HCT116 (cell line): Measurements from ENCODE around the gene ZNF436. TPM values are rescaled to one million over a fixed set of nuclear protein-coding genes. Genes with fewer than 3 reads are reported as not detected.

ENCODE experiments used
- ATAC-seq: fragments of 200-7000 bp; cut with Tn5 transposase; 2 replicates; pipeline ENCODE4 v1.9.1; 2020; ENCODE audit warnings: mild to moderate bottlenecking, moderate library complexity
- BruUV-seq: library from RNA; stranded (reverse); fragments of 400-500 nt; replicated peaks from 2 replicates; lab custom pipeline; 2021; lab: Mats Ljungman, UMichigan
- CTCF ChIA-PET: fragments of 300-600 bp; sonication (Branson Sonifier 250); formaldehyde crosslinking; loops from one replicate; lab custom pipeline; 2021; ENCODE audit warnings: antibody characterized with exemption; lab: Charles Lee
- POLR2A ChIA-PET: fragments of 300-600, 350-600 bp; sonication (Branson Sonifier 250); formaldehyde crosslinking; loops from one replicate; lab custom pipeline; 2021; ENCODE audit warnings: antibody characterized with exemption; lab: Charles Lee
- RAD21 ChIA-PET, 2 experiments: fragments of 300-600 bp; sonication (Branson Sonifier 250); formaldehyde crosslinking; loops; one replicate each; lab custom pipeline; 2023; ENCODE audit warnings: low total read pairs in 2 of 2; ENCODE audit not compliant: uncharacterized antibody in 2 of 2, unreplicated experiment in 2 of 2, low non-redundant PET in 1 of 2; lab: Charles Lee
- DNase-seq: peaks from one replicate; pipeline ENCODE4 v3.0.0-alpha.2; 2010; ENCODE audit warnings: low read depth, low spot score
- H2AFZ ChIP-seq: fragments of 200-600 bp; shearing (Covaris generic), sonication (generic); 2 replicates; pipeline ENCODE4 v1.6.1; 2017; ENCODE audit warnings: low read depth, mixed run types, mixed read lengths, antibody characterized with exemption, low read length; ENCODE audit not compliant: poor library complexity, severe bottlenecking
- H3K27ac ChIP-seq: 2 replicates; pipeline ENCODE4 v1.5.1; 2012; ENCODE audit warnings: low read depth, low read length
- H3K27me3 ChIP-seq: fragments of 200-600 bp; sonication (generic); 2 replicates; pipeline ENCODE4 v1.6.1; 2016; ENCODE audit warnings: mixed run types, low read length, mixed read lengths; ENCODE audit not compliant: insufficient read depth
- H3K36me3 ChIP-seq, 2 experiments: fragments of 200-500 bp in 1 of 2; fragments of 200-600 bp in 1 of 2; sonication (Bioruptor generic) in 1 of 2; sonication (generic) in 1 of 2; 2 replicates each; pipeline versions ENCODE4 v1.5.1 to v1.6.1; 2014 to 2016; ENCODE audit warnings: low read length in 2 of 2, inconsistent platforms in 1 of 2, mixed read lengths in 1 of 2, mixed run types in 1 of 2; ENCODE audit not compliant: insufficient read depth in 2 of 2, control insufficient read depth in 1 of 2
- H3K4me1 ChIP-seq, 2 experiments: fragments of 200-600 bp in 1 of 2; sonication (generic) in 1 of 2; 2 replicates each; pipeline versions ENCODE4 v1.5.1 to v1.6.1; 2012 to 2017; ENCODE audit warnings: low read length in 2 of 2, inconsistent platforms in 1 of 2, mild to moderate bottlenecking in 1 of 2, mixed read lengths in 1 of 2, mixed run types in 1 of 2, moderate library complexity in 1 of 2; ENCODE audit not compliant: insufficient read depth in 2 of 2, control insufficient read depth in 1 of 2
- H3K4me2 ChIP-seq: fragments of 200-600 bp; sonication (generic); 2 replicates; pipeline ENCODE4 v1.6.1; 2017; ENCODE audit warnings: mixed run types, low read length, mixed read lengths
- H3K4me3 ChIP-seq, 2 experiments: fragments of 200-600 bp in 1 of 2; sonication (generic) in 1 of 2; replicated peaks in 1 of 2; 2 replicates each; pipeline ENCODE4 v1.5.1; 2011 to 2016; ENCODE audit warnings: low read length in 2 of 2, control low read depth in 1 of 2, low read depth in 1 of 2, mild to moderate bottlenecking in 1 of 2, mixed read lengths in 1 of 2, mixed run types in 1 of 2
- H3K79me2 ChIP-seq: fragments of 200-600 bp; sonication (generic); 2 replicates; pipeline ENCODE4 v1.6.1; 2017; ENCODE audit warnings: mild to moderate bottlenecking, mixed run types, low read length, moderate library complexity, mixed read lengths; ENCODE audit not compliant: insufficient read depth
- H3K9ac ChIP-seq: fragments of 200-600 bp; sonication (generic); 2 replicates; pipeline ENCODE4 v1.6.1; 2016; ENCODE audit warnings: low read length, mixed read lengths
- H3K9me2 ChIP-seq: fragments of 200-600 bp; sonication (generic), shearing (Covaris generic); 2 replicates; pipeline ENCODE4 v1.6.1; 2017; ENCODE audit warnings: mixed run types, mild to moderate bottlenecking, moderate library complexity; ENCODE audit not compliant: insufficient read depth
- H3K9me3 ChIP-seq, 2 experiments: fragments of 200-500 bp in 1 of 2; fragments of 200-600 bp in 1 of 2; sonication (Bioruptor generic) in 1 of 2; sonication (generic) in 1 of 2; 2 replicates each; pipeline ENCODE4 v1.6.1; 2014 to 2017; ENCODE audit warnings: low read length in 2 of 2, mixed read lengths in 2 of 2, inconsistent platforms in 1 of 2, low read depth in 1 of 2, mild to moderate bottlenecking in 1 of 2, mixed run types in 1 of 2, moderate library complexity in 1 of 2; ENCODE audit not compliant: control insufficient read depth in 1 of 2, insufficient read depth in 1 of 2
- H4K20me1 ChIP-seq: fragments of 200-600 bp; sonication (generic), shearing (Covaris generic); 2 replicates; pipeline ENCODE4 v1.6.1; 2017; ENCODE audit warnings: mixed run types, mild to moderate bottlenecking, moderate library complexity; ENCODE audit not compliant: insufficient read depth
- CBX3 ChIP-seq: IDR thresholded peaks from 2 replicates; pipeline ENCODE4 v1.6.1; 2012; ENCODE audit warnings: low read depth
- EGR1 ChIP-seq: IDR thresholded peaks from 2 replicates; pipeline ENCODE4 v1.6.1; 2012; ENCODE audit warnings: low read depth
- ELF1 ChIP-seq: IDR thresholded peaks from 2 replicates; pipeline ENCODE4 v1.6.1; 2012; ENCODE audit warnings: low read depth, borderline replicate concordance
- EZH2 ChIP-seq: fragments of 200-600 bp; sonication (generic); IDR thresholded peaks from 2 replicates; pipeline ENCODE4 v1.6.1; 2017; ENCODE audit warnings: antibody characterized with exemption, mixed run types
- EZH2phosphoT487 ChIP-seq: fragments of 200-600 bp; IDR thresholded peaks from 2 replicates; pipeline ENCODE4 v1.6.1; 2018; ENCODE audit warnings: antibody characterized with exemption, borderline replicate concordance
- POLR2A ChIP-seq: IDR thresholded peaks from 2 replicates; pipeline ENCODE4 v1.7.0; 2011; ENCODE audit warnings: borderline replicate concordance; ENCODE audit not compliant: insufficient read depth, insufficient read length; ENCODE audit errors: extremely low read depth
- POLR2AphosphoS5 ChIP-seq: IDR thresholded peaks from 2 replicates; pipeline ENCODE4 v1.6.1; 2011; ENCODE audit warnings: mild to moderate bottlenecking, low read depth, low read length, moderate library complexity
- SIN3A ChIP-seq: IDR thresholded peaks from 2 replicates; pipeline ENCODE4 v1.6.1; 2012; ENCODE audit warnings: low read depth
- SP1 ChIP-seq: IDR thresholded peaks from 2 replicates; pipeline ENCODE4 v1.6.1; 2012; ENCODE audit warnings: low read depth
- SRF ChIP-seq: IDR thresholded peaks from 2 replicates; pipeline ENCODE4 v1.6.1; 2012; ENCODE audit warnings: low read depth
- TCF7L2 ChIP-seq: IDR thresholded peaks from 2 replicates; pipeline ENCODE4 v1.7.0; 2011; ENCODE audit warnings: borderline replicate concordance, inconsistent platforms; ENCODE audit not compliant: insufficient read depth, insufficient read length; ENCODE audit errors: extremely low read depth
- YY1 ChIP-seq: IDR thresholded peaks from 2 replicates; pipeline ENCODE4 v1.6.1; 2011; ENCODE audit warnings: low read length, low read depth, moderate library complexity, mild to moderate bottlenecking; ENCODE audit not compliant: insufficient replicate concordance; ENCODE audit errors: extremely low read depth
- ZFX ChIP-seq: fragments of 450-650 bp; IDR thresholded peaks from 2 replicates; pipeline ENCODE4 v1.6.1; 2017
- ZNF274 ChIP-seq: fragments of 200-500 bp; sonication (Bioruptor generic); IDR thresholded peaks from 2 replicates; pipeline ENCODE4 v1.6.1; 2014; ENCODE audit warnings: mild to moderate bottlenecking, low read depth, low read length, inconsistent platforms
- intact Hi-C: fragments of 100-400 bp; cut with micrococcal nuclease; formaldehyde crosslinking; loops from 2 replicates; pipeline ENCODE4 v1.10.0; 2022
- total RNA-seq: library from RNA; stranded (reverse); gene quantifications from one replicate; pipeline ENCODE4 v1.2.1, GENCODE V29; 2021; ENCODE audit not compliant: unreplicated experiment
- TF ChIP-seq, protein P1 (sequence below), 3 experiments: fragments of 200-600 bp in 1 of 3; sonication (generic) in 1 of 3; IDR thresholded peaks in 2 of 3; conservative IDR thresholded peaks in 1 of 3; 2 replicates each; pipeline ENCODE4 v1.5.1; 2012 to 2017; ENCODE audit warnings: low read depth in 2 of 3, low read length in 2 of 3, antibody characterized with exemption in 1 of 3, borderline replicate concordance in 1 of 3, control low read depth in 1 of 3, mild to moderate bottlenecking in 1 of 3, mixed read lengths in 1 of 3, mixed run types in 1 of 3, moderate library complexity in 1 of 3; ENCODE audit not compliant: insufficient read depth in 1 of 3
- TF ChIP-seq, protein P2 (sequence below): IDR thresholded peaks from 2 replicates; pipeline ENCODE4 v1.6.1; 2011; ENCODE audit warnings: mild to moderate bottlenecking, low read length, moderate library complexity; ENCODE audit not compliant: insufficient replicate concordance; ENCODE audit errors: extremely low read depth
- TF ChIP-seq, protein P3 (sequence below): IDR thresholded peaks from 2 replicates; pipeline ENCODE4 v1.6.1; 2012

Gene ZNF436
- total RNA-seq, 1 experiment from 2014 or later = 8.1 TPM

DNA sequence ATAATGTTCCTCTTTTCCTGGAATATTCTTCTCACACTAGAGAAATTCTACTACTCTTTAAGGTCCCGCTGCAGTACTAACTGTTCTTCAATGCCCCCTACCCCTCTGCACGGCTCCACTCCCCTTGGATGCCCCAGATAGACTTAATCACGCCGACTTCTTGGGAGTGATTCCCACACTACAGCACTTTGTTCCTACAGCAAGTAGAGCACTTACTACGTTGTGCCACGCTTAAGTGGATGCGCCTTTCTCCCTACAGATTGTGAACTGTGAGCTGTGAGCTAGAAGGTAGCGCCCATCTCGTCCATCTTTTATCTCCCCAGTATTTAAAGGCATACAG, 2.2 kb downstream of the ZNF436 start:
- ATAC-seq (no peak), DNase-seq (no peak)
- Histone ChIP-seq H3K27ac (peak overlapping the region; percentile 55), H3K4me1 (peaks cover 23 to 33% of the 10 kb centered on the region in 2 experiments), H3K9me2 (no peaks in the 10 kb centered on the region), H3K36me3 (peaks cover 0 to 20% of the 10 kb centered on the region in 2 experiments; a peak in 2 of 4 replicates), H3K4me3 (peak overlapping the region; percentile 65 to 69), H3K79me2 (peaks cover 16% of the 10 kb centered on the region), H2AFZ (no peak overlapping the region), H3K9ac (peak overlapping the region; percentile 92), H3K4me2 (peak overlapping the region; percentile 100), H3K9me3 (peaks cover 3 to 23% of the 10 kb centered on the region in 2 experiments; a peak in 3 of 4 replicates), H4K20me1 (no peaks in the 10 kb centered on the region), H3K27me3 (no peaks in the 10 kb centered on the region)
- intact Hi-C loops = no loop called here
- no peak for TF ChIP-seq SRF
- BruUV-seq = no TSS peak
- RAD21 ChIA-PET = no interaction called here
- CTCF ChIA-PET = no interaction called here
- POLR2A ChIA-PET = interaction anchor here (1.5 to 3.3 kb wide), 3 partner anchors 10 to 22 kb away, joined by 5 to 30 read pairs (median 13); partner anchors contain the start of gene HNRNPR

DNA sequence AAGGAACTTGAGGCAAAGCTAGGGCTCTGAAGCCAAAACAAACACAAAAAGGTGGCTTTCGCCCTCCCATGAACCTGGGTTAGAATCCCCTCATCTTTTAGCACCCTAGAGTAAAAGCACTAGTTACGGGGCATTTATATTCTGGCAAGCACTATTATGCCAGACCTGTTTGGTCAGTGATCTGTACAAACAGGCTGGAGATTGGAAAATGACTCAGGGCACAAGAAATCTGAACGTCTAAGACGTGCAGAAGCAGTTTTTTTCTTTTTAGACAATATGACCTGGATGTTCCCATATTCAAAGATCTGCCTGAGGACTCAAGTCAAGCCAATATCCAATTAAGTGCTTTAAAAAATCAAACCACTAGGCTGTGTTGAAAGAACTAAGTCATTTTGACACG, 3.0 kb downstream of the ZNF436 start:
- Histone ChIP-seq H3K9ac (no peak overlapping the region), H3K9me3 (peaks cover 11 to 30% of the 10 kb centered on the region in 2 experiments; a peak in 3 of 4 replicates), H4K20me1 (no peaks in the 10 kb centered on the region), H2AFZ (no peak overlapping the region), H3K9me2 (no peaks in the 10 kb centered on the region), H3K4me3 (0 out of 4 replicates have a peak overlapping the region, but pooled peaks of 1 of the 2 experiments have one; percentile 69), H3K27me3 (no peaks in the 10 kb centered on the region), H3K4me1 (peaks cover 22 to 33% of the 10 kb centered on the region in 2 experiments), H3K36me3 (peaks cover 0 to 28% of the 10 kb centered on the region in 2 experiments; a peak in 2 of 4 replicates), H3K27ac (no peak overlapping the region), H3K4me2 (peak overlapping the region; percentile 100; the same call in 1 of the 2 replicates), H3K79me2 (peaks cover 16% of the 10 kb centered on the region)
- ChIA-PET RAD21 (no interaction called here), CTCF (no interaction called here), POLR2A (interaction anchor here (3.3 kb wide), 1 partner anchor 22 kb away, joined by 30 read pairs; the partner anchor contains the start of gene HNRNPR)
- ATAC-seq = no peak
- no TSS peak for BruUV-seq
- intact Hi-C loops = no loop called here
- DNase-seq = no peak
- TF ChIP-seq POLR2AphosphoS5 = no peak
- TF ChIP-seq, protein P1, sequence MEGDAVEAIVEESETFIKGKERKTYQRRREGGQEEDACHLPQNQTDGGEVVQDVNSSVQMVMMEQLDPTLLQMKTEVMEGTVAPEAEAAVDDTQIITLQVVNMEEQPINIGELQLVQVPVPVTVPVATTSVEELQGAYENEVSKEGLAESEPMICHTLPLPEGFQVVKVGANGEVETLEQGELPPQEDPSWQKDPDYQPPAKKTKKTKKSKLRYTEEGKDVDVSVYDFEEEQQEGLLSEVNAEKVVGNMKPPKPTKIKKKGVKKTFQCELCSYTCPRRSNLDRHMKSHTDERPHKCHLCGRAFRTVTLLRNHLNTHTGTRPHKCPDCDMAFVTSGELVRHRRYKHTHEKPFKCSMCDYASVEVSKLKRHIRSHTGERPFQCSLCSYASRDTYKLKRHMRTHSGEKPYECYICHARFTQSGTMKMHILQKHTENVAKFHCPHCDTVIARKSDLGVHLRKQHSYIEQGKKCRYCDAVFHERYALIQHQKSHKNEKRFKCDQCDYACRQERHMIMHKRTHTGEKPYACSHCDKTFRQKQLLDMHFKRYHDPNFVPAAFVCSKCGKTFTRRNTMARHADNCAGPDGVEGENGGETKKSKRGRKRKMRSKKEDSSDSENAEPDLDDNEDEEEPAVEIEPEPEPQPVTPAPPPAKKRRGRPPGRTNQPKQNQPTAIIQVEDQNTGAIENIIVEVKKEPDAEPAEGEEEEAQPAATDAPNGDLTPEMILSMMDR (IDR thresholded peaks at IDR 0.05 in 2 of 3, conservative IDR thresholded peaks at IDR 0.05 in 1 of 3; ENCODE audit: borderline replicate concordance in 1 of 3, insufficient read depth in 1 of 3, low read depth in 2 of 3, low read length in 2 of 3) = no peak
- TF ChIP-seq POLR2A = no peak
- TF ChIP-seq, protein P2, sequence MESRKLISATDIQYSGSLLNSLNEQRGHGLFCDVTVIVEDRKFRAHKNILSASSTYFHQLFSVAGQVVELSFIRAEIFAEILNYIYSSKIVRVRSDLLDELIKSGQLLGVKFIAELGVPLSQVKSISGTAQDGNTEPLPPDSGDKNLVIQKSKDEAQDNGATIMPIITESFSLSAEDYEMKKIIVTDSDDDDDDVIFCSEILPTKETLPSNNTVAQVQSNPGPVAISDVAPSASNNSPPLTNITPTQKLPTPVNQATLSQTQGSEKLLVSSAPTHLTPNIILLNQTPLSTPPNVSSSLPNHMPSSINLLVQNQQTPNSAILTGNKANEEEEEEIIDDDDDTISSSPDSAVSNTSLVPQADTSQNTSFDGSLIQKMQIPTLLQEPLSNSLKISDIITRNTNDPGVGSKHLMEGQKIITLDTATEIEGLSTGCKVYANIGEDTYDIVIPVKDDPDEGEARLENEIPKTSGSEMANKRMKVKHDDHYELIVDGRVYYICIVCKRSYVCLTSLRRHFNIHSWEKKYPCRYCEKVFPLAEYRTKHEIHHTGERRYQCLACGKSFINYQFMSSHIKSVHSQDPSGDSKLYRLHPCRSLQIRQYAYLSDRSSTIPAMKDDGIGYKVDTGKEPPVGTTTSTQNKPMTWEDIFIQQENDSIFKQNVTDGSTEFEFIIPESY = no peak
- TF ChIP-seq ZFX = no peak
- no peak for TF ChIP-seq ELF1
- no peak for TF ChIP-seq EZH2phosphoT487
- no peak for TF ChIP-seq EZH2
- TF ChIP-seq, protein P3, sequence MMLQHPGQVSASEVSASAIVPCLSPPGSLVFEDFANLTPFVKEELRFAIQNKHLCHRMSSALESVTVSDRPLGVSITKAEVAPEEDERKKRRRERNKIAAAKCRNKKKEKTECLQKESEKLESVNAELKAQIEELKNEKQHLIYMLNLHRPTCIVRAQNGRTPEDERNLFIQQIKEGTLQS = no peak
- no peak for TF ChIP-seq TCF7L2
- TF ChIP-seq SIN3A = no peak
- TF ChIP-seq SRF = no peak
- TF ChIP-seq SP1 = no peak
- TF ChIP-seq EGR1 = no peak
- no peak for TF ChIP-seq YY1
- TF ChIP-seq CBX3 = no peak
- no peak for TF ChIP-seq ZNF274
